ENCODE results near the gene DNM3.
A peak's percentile ranks its signal among the peaks of the same experiment; 100 is the strongest.
"Not testable (repeated sequence)": the region's sequence is repeated elsewhere in the genome, so short reads cannot be mapped to it uniquely, and the experiment has no call there.

DNM3 gene

DNA sequence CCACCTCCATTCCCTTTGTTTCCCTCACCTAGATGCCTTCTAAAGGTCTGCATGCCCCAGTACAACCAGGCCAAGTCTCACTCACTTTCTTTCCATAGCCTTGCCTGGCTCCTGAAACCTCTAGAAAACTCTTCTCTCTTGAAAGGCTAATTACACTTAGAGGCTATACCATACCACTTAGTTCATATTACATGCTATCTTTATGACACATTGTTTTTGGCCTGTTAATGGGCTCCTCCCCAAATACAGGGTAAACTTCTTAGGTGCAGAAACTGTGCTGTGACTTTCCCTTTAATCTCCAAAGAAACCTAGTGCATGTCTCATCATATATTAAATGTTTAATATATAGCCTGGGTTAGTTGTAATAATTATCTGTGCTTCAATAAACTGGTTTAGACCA is 522.6 kb downstream of the DNM3 start:
- DNase-seq = no peak

DNA sequence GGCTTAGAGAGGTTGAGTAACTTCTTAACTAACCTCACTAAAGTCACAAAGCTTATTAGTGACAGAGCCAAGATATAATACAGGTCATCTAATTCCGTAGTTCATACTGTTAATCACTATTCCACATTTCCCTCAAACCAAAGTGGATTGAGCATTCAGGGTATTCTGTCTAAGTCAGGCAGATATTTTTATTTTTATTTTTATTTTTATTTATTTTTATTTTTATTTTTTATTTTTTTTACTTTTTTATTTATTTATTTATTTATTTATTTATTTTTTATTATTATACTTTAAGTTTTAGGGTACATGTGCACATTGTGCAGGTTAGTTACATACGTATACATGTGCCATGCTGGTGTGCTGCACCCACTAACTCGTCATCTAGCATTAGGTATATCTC is 530.3 kb downstream of the DNM3 start:
- DNase-seq = not testable (repeated sequence)

DNA sequence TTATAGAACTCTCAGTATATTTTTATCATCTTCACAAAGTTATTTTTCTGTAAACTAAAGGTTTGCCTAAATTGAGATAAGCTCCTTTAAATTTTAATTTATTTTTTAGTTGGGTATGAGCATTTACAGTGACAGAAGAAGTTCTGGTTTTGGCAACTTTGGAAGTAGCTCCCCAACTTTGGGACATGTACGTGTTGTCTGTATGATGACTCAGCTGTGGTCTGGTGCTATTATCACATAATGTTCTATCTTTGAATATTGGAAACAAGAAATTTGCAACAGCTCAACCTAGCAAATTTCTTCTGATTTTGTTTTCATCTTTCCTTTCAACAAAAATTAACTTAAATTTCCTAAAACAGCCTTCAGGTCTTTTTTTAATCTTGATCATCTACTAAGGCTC is 532.6 kb downstream of the DNM3 start:
- DNase-seq = no peak

DNA sequence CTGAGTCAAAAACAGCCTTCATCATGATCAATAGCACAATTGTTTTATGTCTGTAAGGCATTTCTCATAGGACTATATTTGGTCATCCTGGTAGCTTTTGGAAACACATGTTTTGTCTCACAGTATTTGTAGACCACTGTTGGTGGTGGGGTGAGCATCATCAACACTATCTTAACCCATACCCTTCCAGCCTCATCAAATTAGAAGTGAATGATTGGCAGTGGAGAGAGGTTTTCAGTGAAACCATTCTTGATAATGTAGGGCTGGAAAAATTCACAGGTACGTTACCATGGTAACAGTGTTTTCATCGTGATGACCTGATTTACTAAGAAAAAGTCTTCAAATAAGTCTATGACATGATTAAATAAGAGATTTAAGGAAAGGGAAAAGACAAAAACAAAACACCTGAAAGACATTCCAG is 533.9 kb downstream of the DNM3 start:
- no peak for DNase-seq

DNA sequence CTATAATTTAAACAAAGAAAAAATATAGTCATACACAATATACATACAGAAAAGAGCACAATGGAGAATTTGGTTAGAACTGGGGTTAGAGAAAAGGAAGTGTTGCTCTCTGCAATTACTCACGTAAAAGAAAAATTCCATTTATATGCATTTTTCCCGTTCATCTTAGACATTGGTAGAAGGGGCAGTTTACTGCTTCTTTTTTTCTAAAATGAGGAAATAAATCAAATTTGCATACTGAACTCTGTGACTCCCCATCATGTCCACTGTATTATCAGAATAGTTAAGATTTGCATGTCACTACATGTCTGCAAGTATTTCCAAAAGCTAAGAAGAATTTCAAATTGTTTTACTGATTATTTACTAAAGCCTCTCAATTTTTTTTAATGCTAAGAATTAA is 535.1 kb downstream of the DNM3 start:
- no peak for DNase-seq

DNA sequence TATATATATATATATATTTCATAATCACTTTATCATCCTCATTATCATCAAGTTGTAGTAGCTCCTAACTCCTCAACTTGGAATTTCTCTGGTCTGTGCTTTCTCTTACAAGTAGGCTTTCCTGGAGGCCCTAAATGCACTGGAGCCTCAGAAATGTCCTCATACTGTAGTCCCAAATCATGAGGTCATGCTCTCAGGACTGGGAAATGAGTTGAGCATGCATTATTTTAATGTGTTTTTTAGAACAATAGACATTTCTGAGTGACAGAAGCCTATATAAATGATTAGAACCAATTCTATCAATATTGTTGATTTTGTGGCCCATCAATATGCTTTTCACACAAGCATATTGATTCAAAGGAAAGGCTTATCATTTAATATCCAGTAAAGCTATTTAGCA is 536.3 kb downstream of the DNM3 start:
- no peak for DNase-seq

DNA sequence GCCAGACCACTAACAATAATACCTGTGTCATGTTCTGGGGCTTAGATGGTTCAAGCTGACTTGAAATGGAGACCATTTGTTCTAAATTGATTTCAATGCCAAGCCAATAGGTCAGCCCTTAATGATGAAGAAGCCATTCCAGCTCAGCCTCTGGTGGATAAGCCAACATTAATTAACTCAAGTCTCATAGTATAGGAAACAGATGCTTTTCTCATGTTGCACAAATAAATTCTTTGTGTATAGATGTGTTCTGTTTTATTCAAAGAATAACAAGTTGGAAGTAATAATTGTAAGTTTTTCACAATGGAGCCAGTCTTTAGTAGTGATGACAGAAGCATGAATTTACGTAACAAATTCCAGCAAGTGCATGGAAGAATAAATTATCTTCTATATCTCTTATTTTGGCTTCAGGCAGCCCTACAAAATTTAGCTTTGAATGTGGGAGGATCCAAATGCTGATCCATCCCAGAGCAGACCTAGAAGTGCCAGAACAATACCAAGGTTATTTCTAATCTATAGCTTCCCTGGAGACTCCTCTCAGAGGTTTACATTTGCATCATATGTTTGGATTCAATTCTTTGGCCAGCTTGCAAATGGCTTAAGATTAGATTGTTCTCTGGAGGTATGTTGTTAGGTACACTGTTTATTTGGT is 536.9 kb downstream of the DNM3 start:
- DNase-seq = no peak

DNA sequence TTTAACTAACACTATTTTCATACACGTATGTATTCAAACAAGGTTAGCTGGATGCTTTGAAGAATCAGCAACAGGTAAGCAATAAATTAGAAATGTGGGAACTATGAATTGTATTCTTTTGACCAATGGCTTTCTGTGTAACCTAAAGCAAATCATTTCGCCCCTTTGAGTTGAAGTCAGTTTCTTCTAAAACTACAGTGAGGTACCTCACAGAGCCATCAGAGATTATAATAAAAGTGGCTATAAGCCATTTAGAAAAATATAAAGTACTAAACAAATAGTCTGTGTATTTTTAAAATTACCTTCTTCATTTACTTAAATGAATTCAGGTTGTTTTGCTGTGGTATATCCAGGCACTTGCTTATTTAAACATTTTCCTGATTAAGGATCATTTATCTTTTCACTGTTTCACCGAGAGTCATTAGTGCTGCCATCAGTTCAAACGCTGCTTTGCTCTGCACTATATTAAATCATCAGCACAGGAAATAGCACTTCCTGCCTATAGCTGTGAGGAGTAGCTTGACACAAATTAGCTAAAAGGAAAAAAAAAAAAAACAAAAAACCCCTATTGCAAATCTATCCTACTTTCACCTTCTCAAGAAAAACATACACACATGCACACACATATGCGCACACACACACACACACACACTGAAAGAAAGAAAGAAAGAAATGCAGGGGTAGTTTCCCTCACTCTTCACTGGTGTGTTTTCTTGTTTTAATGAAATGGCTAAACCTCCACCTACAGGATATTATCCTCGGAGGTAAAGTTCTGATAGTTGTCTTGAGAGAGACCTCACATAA is 539.3 kb downstream of the DNM3 start:
- DNase-seq = no peak

DNA sequence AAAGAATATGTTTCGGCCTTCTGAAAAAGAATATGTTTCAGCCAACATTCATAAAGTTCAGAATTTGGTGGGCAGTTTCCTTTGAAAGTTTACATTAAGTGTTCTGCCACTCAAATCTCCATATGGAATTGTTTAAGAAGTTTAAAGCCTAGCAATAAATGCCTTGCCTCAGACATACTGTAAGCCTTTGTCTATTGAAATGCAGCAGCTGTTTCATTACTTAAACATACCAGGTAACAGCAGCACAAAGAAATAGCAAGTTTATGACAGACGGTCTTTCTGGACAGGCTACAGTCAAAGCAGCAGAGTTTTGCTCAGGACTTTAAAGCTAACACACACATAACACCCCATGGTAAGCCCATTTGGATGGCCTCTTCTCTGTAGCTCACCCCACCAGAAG is 540.6 kb downstream of the DNM3 start:
- no peak for DNase-seq

DNA sequence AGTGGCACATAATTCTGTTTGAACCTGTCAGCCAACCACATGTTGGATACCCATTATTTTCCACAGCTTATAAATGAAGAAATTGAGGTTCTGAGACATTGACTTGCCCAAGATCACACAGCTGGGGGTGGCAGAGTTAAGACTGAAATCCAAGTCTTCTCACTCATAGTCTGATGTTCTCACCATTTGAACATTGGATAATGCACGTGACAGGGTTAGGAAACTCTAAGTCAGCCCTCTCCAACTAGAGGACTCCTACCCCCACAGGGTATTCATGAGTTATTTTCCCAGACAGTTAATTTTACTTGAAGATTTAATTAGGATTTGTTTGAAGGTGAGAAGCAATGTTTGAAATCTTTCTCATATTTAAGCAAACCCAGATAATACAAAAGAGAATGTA is 541.1 kb downstream of the DNM3 start:
- no peak for DNase-seq

DNA sequence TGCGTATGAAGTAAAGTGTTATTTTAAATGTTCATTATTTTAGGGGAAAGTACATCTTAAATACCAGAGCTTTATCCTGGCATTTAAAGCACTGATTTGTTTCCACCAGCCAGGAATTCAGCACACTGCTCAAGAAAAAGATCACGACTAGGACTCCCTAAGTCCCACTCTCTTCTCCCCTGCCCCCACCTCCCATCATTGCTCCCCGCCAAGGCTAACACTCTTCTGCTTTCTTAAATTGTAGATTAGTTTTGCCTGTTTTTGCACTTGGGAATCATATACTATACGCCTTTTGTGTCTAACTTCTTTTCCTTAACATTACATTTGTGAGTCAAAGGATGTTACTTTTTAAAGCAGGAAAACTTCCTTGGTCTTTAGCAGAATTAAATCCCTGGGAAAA is 541.7 kb downstream of the DNM3 start:
- DNase-seq = no peak

DNA sequence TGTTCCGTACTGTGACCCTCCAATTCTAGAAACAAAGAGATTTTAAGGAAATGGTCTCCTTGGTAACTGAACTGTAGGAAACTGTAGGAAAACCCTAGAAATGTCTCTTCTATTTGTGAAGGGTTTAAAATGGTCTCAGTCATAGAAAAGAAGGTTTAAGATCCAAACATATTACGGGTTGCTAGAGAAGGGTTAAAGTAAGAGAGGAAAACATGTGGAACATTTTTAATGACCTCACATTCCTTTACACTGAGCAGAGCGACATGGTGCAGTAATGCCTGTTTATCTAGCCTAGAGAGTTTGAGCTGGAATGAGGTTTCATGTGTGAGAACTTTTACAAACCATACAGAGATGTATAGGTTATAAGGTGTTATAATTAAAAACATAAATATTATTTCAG is 542.2 kb downstream of the DNM3 start:
- DNase-seq = no peak

DNA sequence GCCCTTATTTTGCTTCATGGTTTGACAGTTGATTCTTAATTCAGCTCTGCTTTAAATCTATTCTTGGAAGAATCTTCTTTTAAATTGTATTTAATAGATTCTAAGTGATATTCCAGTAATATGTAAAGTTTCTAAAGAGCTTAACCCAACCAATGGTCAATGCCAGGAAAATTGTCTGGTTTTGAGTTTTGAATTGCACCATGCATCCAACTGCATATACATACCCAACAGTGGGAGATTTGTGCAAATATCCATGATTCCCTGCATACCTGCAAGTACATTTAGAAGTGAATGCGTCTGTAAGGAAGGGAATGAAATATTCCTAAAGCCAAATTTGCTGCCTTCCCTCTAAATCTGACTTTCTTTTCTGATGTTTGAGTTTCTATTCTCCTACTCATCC is 543.4 kb downstream of the DNM3 start:
- DNase-seq = no peak

DNA sequence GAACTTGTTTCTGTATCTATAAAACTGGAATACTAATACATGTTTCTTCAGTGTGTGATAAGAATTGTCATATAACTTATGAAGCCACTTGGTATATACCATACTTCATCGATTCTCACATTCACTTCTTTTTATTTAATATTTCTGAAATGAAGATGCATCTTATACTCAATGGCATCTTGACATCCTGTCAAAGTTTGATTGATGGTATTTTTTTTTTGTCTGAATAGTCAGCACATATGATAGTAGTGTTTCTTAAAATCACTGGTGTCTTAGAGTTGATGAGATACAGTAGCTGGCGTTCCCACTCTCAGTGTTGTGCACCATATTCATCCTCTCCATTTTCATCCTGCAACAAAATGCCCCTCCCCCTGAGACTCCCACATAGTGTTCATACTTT is 544.7 kb downstream of the DNM3 start:
- no peak for DNase-seq

DNA sequence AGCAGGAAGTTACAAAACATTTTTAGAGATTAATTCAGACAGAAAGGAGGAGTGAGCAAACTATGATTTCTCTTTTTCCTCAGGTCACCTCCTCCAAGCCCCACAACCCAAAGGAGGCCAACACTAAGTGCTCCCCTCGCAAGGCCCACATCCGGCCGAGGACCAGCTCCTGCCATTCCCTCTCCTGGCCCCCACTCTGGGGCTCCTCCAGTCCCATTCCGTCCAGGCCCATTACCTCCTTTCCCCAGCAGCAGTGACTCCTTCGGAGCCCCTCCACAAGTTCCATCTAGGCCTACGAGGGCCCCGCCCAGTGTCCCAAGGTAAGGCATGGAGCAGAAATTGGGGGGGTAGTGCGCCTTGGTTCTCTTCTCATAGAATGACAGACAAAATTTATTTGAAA is 547.2 kb downstream of the DNM3 start:
- no peak for DNase-seq

DNA sequence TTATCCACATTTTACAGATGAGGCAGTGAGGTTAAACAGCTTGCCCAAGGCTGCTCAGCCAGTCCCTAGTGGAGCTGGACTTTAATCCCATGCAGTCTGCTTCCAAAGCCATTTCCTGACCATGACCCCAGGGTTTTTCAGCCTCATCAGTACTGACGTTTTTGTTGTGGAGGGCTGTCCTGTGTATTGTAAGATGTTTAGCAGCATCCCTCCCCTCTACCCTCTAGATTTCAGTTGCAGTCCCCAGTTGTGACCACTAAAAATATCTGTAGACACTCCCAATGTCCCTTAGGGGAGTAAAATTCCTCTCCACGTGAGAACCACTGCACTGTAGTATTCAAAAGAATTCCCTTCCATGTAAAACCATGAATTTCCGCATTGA is 549.0 kb downstream of the DNM3 start:
- no peak for DNase-seq

DNA sequence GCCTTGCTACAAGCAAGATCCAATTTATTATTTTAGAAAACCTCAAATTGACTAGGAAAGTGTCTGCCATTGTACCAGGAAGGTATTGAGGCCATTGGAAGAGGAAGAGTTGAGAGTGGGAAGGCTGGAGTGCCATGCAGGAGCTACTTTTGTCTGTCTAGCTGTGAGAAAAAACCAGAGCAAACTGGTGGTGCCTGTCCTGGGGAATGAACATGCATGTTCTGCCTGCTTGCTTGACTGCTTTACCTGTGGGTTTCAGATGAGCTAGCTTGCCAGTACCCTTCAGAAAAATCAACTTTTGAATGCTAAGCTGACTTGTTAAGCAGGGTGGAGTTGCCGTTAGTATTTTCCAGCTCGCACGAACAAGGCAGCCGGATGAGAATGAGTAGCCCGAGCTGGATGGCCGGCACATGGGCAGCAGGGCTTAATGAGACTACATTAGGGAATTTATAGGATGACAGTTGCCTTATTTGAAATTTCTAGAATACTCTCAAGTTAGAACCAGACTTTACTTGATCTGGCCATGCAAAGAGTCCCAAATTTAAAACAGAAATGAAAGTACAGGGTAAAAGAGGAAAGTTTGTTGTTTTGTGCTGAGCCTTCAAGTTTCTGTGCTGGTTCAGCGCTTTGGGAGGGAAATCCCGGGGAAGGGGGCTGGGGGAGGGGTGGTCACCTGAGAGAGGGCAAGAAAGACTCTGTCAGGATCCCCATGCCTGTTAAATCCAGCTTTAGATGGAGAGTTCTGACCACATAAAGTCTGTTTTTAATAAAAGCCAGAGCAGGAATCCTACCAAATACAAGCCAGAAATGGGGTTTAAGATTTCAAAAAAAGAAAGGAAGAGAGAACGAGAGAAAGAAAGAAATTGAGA is 549.6 kb downstream of the DNM3 start:
- DNase-seq = peak; percentile 70

DNA sequence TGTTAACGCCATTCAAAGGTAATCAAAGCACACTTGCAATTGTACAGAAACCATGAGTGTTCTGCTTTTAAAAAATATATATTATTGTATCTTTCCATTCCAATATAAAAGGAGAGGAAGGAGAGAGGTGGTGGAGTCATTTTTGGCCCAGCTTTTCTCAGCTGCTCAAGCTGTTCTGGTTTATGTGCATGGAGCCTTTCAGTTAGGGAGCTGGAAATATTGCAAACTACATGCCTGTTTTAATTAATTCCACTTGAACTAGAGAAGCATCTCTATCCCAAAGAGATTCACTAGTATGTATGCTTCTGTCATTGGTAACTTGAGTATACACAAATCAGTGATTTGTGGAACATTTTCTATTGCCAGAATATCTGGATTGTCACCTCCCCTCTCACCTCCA is 550.7 kb downstream of the DNM3 start:
- no peak for DNase-seq

DNA sequence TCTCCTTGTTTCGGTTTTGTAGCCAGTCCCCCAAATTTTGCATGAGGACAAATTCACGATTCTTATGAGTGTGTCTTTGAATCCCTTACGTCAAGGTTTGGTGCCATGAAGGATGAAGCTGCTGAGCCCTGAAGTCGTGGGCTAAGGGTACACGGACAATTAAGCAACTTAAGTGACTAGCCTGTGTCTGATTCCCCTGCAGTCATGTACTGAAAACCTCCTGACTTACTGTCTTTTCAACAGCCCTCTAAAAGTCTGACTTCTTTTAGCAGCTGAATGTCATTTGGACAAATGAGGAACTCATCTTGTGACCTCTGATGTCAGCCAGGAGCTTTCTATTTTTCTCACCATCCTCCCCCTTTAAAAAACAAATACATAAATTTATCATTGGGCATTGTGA is 552.1 kb downstream of the DNM3 start:
- DNase-seq = no peak

DNA sequence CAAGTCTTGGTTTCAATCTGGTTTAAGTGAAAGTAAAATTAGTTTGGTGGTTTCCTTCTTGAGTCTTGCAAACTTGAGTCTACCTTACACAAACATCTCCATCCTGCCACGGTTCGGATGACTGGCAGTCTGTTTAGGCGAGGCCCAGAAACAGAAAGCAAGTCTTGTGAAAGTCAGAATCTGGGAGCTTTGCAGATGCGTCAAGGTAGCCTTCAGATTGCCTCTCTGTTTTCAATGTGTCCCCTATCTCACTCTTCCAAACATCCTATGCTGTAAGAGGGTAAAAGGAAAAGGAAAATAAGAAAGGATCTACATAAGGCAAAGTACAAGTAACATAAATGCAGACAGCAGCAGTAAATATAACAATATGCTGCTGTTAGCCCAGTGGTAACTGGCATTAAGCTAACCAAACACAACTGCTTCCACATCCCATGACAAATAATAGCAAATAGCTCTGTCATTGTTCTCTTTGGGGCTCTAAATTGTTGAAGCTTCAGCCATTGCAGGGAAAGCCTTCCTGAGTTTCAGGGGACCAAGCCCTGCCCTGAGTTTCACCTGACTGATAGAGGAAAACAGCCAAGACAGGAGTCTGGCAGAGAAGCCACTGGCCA is 552.9 kb downstream of the DNM3 start:
- no peak for DNase-seq

DNA sequence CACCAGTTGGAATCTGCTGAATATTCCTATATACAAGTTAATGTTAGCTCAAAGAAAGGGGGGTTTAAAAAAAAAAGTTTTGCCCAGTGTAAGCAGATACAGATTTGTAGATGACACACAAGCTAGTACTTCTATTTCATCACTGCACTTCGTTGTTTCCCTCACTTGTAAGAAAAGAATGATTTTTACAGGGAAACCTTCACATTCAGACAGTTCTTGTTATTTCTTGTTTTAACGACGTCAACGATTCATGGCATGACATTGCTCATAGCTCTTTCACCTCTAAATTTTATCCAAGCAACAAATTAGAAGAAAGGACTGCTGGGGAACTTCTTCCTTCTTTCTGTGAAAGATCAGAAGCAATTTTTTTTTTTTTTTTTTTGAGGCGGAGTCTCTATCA is 553.5 kb downstream of the DNM3 start:
- no peak for DNase-seq

DNA sequence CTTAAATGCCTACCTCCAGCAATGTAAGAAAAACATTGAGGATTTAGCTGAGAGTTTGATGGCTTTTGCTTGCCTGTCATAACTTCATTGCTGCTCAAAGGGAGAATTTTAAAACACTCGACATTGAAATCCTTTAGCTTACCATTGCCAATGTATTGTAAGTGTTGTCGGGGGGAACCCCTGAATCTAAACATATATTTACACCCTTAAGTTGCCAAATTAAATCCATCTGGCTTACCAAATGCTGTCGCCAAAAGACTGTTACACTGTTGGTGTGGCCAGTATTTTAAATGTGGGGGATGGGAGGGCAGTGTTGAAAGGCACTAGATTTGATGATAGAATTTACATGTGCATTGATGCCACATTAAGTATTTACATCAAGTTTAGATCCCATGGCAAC is 554.3 kb downstream of the DNM3 start:
- DNase-seq = no peak

DNA sequence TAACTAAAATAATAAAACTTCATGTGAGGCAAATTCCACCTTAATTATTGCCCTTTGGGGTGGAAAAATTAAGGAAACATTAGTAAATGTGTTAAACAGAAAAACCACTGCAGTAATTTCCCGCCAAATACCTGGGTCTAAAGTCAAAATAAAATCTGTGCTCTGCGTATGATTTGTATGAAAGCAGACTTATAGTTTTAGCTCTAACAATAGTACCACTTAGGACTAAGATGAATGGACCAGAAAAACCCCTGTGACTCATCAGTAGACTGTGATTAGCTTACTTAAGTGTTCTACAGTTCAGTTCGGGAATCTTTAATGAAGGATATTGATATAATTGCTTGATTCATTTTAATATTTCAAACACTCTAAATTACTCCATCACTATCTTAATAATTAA is 555.9 kb downstream of the DNM3 start:
- DNase-seq = no peak

Measured in right kidney (tissue), 1 donor.